SK-N-MC (cell line): Measurements from ENCODE around the gene RFX3.
"Not testable (repeated sequence)": the region's sequence is repeated elsewhere in the genome, so short reads cannot be mapped to it uniquely, and the experiment has no call there.

Experiments used
- EZH2 ChIP-seq: fragments of 200-600 bp; sonication (generic); IDR thresholded peaks from one replicate; pipeline ENCODE4 v1.6.1; 2017; ENCODE audit warnings: antibody characterized with exemption
- FOXP2 ChIP-seq: optimal IDR thresholded peaks from 2 replicates; pipeline ENCODE3; 2011; ENCODE audit warnings: mild to moderate bottlenecking, moderate library complexity; ENCODE audit not compliant: insufficient read depth; ENCODE audit errors: extremely low read length, control extremely low read depth
- POLR2AphosphoS5 ChIP-seq: IDR thresholded peaks from 2 replicates; pipeline ENCODE4 v1.6.1; 2012; ENCODE audit warnings: mild to moderate bottlenecking, low read depth, low read length, borderline replicate concordance

- not testable (repeated sequence) for TF ChIP-seq POLR2AphosphoS5, EZH2, FOXP2
Measured at GRCh38 chr9:3312595-3312994, 213.2 kb downstream of the RFX3 start.
